Erythroblast (primary cell): ENCODE results near the gene TP53I3.

Experiments
- GATA1 ChIP-seq: IDR thresholded peaks from 2 replicates; pipeline ENCODE4 v1.6.1; 2011; ENCODE audit warnings: low read depth, mild to moderate bottlenecking, control low read depth, low read length, moderate library complexity
- POLR2A ChIP-seq: IDR thresholded peaks from 2 replicates; pipeline ENCODE4 v1.6.1; 2011; ENCODE audit warnings: mild to moderate bottlenecking, low read length

GRCh38 chr2:24087032-24087431 is 2.4 kb upstream of the TP53I3 start:
- TF ChIP-seq POLR2A = no peak
- TF ChIP-seq GATA1 = no peak
